DMS53 treated with DMSO at 0.1 percent for 48 hours (cell line): Measurements from ENCODE around the gene ATP2A3.

ENCODE experiments used
- DNase-seq: peaks from one replicate; lab custom pipeline; 2025; ENCODE audit not compliant: unreplicated experiment; lab: John Stamatoyannopoulos, UW

The ATP2A3 gene

DNA sequence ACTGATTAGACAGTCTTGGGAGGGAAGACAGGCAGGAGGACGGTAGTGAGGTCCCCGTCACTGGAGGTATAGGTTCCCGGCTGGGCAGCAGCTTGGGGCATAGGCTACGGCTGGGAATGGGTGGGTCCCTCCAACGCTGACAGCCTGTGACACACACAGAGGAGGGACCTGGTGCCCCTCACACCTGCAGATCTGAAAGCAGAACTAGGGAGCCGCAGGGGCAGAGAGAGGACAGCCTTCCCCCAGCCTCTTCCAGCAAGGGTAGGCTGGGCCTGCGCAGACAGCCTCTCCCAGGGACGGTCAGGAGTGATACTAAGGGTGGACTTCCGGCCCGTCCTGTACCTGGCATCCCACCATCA is 49.9 kb downstream of the ATP2A3 start:
- no peak for DNase-seq

DNA sequence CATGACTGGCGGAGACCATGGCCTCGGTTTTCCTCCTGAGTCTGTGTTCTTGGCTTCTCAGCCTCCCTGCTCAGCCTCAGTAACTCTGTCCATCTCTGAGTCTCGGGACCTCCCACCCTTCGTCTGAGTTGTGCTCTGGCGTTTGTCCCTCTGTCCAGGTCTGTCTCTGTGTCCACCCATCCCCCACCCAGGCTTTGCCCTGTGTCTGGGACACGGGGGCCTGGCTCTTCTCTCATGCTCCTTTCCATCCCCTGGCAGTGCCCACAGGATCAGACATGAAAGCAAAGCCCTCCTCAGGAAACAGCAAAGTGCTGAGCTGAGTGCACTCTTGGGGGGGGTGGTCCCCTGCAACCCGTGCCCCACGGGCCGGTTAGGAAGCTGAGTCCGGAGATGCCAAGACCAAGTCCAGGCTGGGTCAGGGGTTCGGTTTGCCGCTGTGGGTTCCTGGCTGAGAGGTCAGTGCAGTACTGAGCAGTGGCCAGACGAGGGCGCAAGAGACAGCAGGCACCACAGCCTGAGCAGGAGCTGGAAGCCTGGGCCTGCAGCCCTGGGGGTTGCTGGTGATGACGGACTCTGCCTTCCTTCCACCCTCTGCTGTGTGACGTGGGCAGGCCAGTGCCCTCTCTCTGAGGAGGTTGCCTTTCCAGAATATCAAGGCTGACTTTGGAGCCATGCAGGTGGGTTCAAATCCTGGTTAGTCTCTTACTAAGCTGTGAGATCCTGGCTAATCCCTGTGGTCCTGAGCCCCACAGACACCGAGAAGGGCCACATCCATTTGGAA is 50.5 kb downstream of the ATP2A3 start:
- DNase-seq, result peak; percentile 41

GRCh38 chr17:3912827-3913226 is 51.4 kb downstream of the ATP2A3 start:
- no peak for DNase-seq

DNA sequence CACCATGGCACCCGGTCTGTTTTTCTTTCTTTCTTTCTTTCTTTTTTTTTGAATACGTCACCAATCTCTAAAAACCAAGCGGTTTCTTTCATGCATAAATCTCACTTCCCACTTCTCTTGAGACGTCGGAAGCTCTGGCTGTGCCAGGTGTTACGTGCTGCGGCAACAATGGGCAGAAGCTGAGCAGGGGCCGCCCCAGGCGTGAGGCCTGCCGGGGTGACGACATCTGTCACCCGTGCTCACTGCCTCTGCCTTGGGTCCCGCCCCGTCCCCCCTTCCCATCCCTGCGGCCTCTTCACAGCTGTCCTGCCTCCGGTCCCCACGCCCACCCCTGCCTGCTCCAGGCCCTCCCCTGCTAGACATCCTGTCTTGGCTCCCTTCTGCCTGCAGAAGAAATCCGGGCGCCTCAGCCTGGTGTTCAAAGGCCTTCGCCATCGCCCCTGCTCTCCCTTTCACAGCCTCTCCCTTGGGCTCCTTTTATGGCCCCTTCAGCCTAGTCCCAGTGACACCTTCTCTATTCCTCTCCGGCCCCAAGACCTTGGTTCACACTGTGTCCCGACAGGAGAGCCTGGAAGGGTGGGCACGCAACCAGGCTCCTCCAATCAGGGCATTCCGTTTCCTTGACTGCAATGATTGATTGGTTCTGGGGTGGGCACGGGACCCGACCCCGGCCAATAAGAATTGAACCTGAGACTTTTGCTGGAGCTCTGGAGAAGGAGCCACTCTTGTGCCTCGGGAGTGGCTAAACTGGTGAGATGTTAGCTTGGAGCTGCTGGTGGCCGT is 52.8 kb downstream of the ATP2A3 start:
- DNase-seq, result peak; percentile 20

GRCh38 chr17:3910420-3911270 is 53.6 kb downstream of the ATP2A3 start:
- no peak for DNase-seq

DNA sequence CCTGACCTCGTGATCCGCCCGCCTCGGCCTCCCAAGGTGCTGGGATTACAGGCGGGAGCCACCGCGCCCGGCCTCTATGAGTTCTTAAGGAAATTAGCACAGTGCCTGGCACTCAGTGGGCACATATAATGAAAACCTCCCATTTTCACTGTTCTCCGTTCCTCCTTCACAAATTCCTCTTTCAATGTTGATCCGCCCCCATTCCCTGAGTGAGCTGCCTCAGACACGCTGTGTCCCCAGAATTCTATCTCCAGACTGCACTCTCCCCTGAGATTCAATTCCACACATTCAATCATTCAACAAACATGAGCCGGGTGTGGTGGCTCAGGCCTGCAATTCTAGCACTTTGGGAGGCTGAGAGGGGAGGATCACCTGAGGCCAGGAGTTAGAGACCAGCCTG is 55.0 kb downstream of the ATP2A3 start:
- DNase-seq, result no peak

GRCh38 chr17:3907483-3908216 is 56.6 kb downstream of the ATP2A3 start:
- DNase-seq, result no peak

DNA sequence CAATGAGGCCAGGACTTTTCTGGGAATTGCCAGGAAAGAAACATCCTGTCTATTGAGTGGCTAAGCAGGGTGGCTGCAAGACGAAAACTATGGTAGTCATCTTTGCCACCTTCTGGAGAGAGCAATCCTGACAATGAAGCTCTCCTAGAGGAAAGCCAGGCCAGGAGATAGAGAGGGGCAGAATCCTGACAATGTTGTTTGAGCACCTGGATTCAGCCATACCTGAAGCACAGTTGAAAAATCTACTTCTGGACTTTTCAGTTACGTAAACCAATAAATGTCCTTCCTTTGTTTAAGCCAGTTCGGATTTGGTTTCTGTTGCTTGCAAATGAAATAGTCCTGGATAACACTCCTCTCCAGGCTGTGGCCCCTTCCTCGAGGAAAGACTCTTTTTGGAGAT is 57.4 kb downstream of the ATP2A3 start:
- no peak for DNase-seq

DNA sequence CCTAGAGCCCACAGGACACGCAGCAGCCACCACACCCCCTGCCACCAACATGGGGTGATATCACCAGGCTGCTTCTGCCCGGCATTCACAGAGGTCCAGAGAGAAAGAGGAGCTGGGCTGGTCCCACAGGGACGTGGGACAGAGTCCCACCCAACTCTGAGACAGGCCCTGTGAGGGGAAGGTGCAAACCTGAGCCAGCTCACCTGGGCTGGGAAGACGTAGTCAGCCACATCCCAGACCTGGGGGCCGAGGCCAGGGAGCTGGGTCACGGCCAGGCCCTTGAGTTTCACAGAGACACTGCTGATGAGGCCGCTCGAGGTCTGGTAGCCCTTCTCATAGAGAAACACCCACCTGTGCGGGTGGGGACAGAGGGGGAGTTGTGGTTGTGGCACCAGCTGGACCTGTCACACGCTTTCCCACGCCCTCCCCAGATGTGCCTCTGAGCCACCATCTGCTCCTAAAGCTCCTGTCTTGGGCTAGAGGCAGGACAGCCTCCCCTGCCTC is 59.2 kb downstream of the ATP2A3 start:
- no peak for DNase-seq

GRCh38 chr17:3904501-3904900 is 59.7 kb downstream of the ATP2A3 start:
- DNase-seq, result no peak

DNA sequence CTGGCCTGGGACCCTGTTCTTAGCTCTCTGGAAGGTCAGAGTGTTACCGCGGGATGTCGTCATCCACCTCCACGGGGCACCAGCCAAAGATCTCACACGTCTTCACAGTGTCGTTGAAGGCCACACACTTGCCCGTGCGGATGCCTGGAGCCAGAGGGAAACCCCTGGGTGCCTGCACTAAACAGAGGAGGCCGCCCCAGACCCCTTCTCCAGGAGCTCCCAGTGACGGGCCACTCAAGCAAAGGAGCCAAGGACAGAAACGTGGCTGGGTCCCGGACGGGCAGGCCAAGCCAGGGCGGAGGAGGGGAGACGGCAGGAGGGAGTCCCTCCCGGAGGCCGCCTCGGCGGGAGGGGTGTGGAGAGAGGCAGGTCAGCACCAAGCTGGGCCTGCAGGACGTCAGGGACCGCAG is 60.4 kb downstream of the ATP2A3 start:
- no peak for DNase-seq

- DNase-seq, result no peak
These were observed 61.0 kb downstream of the ATP2A3 start for GRCh38 chr17:3903051-3903825.

- no peak for DNase-seq
These were observed 63.6 kb downstream of the ATP2A3 start for GRCh38 chr17:3900646-3901045.

GRCh38 chr17:3897731-3898130 is 66.5 kb downstream of the ATP2A3 start:
- no peak for DNase-seq

- DNase-seq, result no peak
These were observed 67.3 kb downstream of the ATP2A3 start for GRCh38 chr17:3896968-3897235.

- DNase-seq, result no peak
These were observed 67.9 kb downstream of the ATP2A3 start for GRCh38 chr17:3896108-3896967.

DNA sequence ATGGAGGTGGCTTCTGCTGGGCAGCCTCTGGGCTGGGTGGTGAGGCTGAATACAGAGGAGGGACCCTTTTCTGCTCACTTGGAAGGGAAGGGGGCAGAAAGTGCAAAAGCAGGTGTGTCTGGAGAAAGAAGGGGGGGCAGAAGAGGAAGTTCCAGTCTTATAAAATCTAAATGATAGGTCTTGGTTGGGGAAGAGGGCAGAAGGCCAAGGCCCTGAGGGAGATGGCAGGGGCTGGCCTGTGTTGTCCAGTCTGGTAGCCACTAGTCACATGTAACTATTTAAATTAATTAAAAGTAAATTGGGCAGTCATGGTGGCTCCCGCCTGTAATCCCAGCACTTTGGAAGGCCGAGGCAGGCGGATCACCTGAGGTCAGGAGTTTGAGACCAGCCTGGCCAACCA is 68.9 kb downstream of the ATP2A3 start:
- DNase-seq, result no peak

DNA sequence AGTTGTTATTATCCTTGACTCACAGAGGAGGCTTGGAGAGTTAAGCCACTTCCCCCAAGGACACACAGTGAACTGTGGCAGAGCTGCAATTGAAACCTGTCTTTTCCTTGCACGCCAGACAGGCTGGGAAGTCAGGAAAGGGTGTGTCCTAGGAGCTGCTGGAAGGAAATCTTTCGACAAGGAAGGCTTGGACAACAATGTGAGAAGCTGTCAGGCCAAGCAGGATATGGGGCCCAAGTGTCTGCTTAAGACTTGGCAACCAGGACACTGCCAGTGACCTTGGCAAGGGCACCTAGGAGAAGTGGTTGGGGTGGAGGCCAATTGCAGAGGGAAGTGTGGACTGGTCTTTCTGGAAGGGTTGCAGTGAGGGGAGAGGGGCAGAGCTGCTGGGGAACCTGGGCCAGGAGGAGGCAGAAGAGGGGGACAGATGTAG is 69.3 kb downstream of the ATP2A3 start:
- DNase-seq, result no peak

DNA sequence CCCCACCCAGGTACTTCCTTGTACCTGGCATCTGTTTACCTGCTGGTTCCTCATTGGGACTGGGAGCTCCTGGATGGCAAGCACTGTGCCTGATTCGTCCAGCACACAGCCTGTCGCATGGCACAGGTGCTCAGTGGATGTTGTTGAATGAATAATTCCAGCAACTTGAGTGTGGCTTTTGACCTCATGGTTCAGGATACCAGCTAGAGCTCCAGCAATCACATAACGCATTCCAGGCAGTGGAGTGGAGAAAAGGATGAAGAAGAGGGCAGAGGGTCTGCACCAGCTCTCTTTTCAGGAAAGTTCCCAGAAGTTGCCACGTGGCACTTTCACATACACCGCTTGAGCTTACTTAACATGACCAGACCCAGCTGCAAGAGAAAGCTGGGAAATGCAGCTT is 70.0 kb downstream of the ATP2A3 start:
- DNase-seq, result no peak
